Neuronal stem cell (in vitro differentiated cells): Measurements from ENCODE around the gene HEYL.

Source experiments
- DNase-seq: peaks from one replicate; pipeline ENCODE4 v3.0.0-alpha.2; 2013; ENCODE audit warnings: low spot score
- H2AFZ ChIP-seq: one replicate; pipeline ENCODE4 v1.6.1; 2013; ENCODE audit warnings: mild to moderate bottlenecking, low read length, inconsistent platforms
- H2AK5ac ChIP-seq: 2 replicates; pipeline ENCODE4 v1.6.1; 2013; ENCODE audit warnings: low read depth, mild to moderate bottlenecking, inconsistent platforms, low read length, moderate library complexity, mixed read lengths
- H2BK120ac ChIP-seq: 2 replicates; pipeline ENCODE4 v1.6.1; 2013; ENCODE audit warnings: low read depth, mild to moderate bottlenecking, inconsistent platforms, low read length, moderate library complexity, mixed read lengths
- H2BK12ac ChIP-seq: one replicate; pipeline ENCODE4 v1.6.1; 2013; ENCODE audit warnings: low read length, inconsistent platforms
- H2BK15ac ChIP-seq: 2 replicates; pipeline ENCODE4 v1.6.1; 2013; ENCODE audit warnings: mild to moderate bottlenecking, low read length, inconsistent platforms, mixed read lengths
- H2BK5ac ChIP-seq: one replicate; pipeline ENCODE4 v1.6.1; 2013; ENCODE audit warnings: inconsistent platforms, mild to moderate bottlenecking, low read length, moderate library complexity
- H3K14ac ChIP-seq: one replicate; pipeline ENCODE4 v1.6.1; 2013; ENCODE audit warnings: low read length, inconsistent platforms
- H3K18ac ChIP-seq: 2 replicates; pipeline ENCODE4 v1.6.1; 2013; ENCODE audit warnings: low read length, inconsistent platforms
- H3K23ac ChIP-seq: 2 replicates; pipeline ENCODE4 v1.6.1; 2013; ENCODE audit warnings: low read depth, mild to moderate bottlenecking, mixed read lengths, low read length, inconsistent platforms; ENCODE audit not compliant: poor library complexity
- H3K27ac ChIP-seq: replicated peaks from 3 replicates; pipeline ENCODE4 v1.5.1; 2013; ENCODE audit warnings: low read length, inconsistent platforms
- H3K27me3 ChIP-seq, 3 experiments: 2 replicates each; pipeline ENCODE4 v1.6.1; 2013; ENCODE audit warnings: low read length in 3 of 3, mild to moderate bottlenecking in 2 of 3, inconsistent platforms in 1 of 3, low read depth in 1 of 3, mixed read lengths in 1 of 3, moderate library complexity in 1 of 3; ENCODE audit not compliant: control insufficient read depth in 3 of 3, insufficient read depth in 3 of 3
- H3K36me3 ChIP-seq, 2 donors: replicated peaks in 1 of 2; 2 replicates each; pipeline ENCODE4 v1.6.1; 2013; ENCODE audit warnings: low read length in 2 of 2; ENCODE audit not compliant: control insufficient read depth in 2 of 2, insufficient read depth in 2 of 2
- H3K4ac ChIP-seq: 2 replicates; pipeline ENCODE4 v1.6.1; 2013; ENCODE audit warnings: inconsistent platforms, mild to moderate bottlenecking, low read length, moderate library complexity
- H3K4me1 ChIP-seq, 2 donors: 1 replicate in 1 of 2; 2 replicates in 1 of 2; pipeline ENCODE4 v1.6.1; 2013; ENCODE audit warnings: low read length in 2 of 2, low read depth in 1 of 2; ENCODE audit not compliant: control insufficient read depth in 2 of 2, insufficient read depth in 1 of 2
- H3K4me2 ChIP-seq: one replicate; pipeline ENCODE4 v1.6.1; 2013; ENCODE audit warnings: mild to moderate bottlenecking, low read length, inconsistent platforms; ENCODE audit not compliant: insufficient read depth, poor library complexity, severe bottlenecking
- H3K4me3 ChIP-seq, 2 donors: 2 replicates each; pipeline ENCODE4 v1.5.1; 2013; ENCODE audit warnings: low read length in 2 of 2, mild to moderate bottlenecking in 2 of 2, inconsistent platforms in 1 of 2, moderate library complexity in 1 of 2
- H3K79me1 ChIP-seq: one replicate; pipeline ENCODE4 v1.6.1; 2013; ENCODE audit warnings: low read depth, mild to moderate bottlenecking, inconsistent platforms, low read length, moderate library complexity
- H3K9ac ChIP-seq: one replicate; pipeline ENCODE4 v1.6.1; 2013; ENCODE audit warnings: mild to moderate bottlenecking, low read depth, low read length, inconsistent platforms; ENCODE audit not compliant: poor library complexity
- H3K9me3 ChIP-seq, 2 donors: replicated peaks in 1 of 2; 2 replicates each; pipeline versions ENCODE3 to v1.6.1; 2013; ENCODE audit warnings: low read length in 2 of 2, mild to moderate bottlenecking in 2 of 2, inconsistent platforms in 1 of 2, low read depth in 1 of 2, mixed read lengths in 1 of 2, moderate library complexity in 1 of 2; ENCODE audit not compliant: control insufficient read depth in 2 of 2, insufficient read depth in 1 of 2
- H4K8ac ChIP-seq: one replicate; pipeline ENCODE4 v1.6.1; 2013; ENCODE audit warnings: low read depth, mild to moderate bottlenecking, inconsistent platforms, low read length, moderate library complexity
- H4K91ac ChIP-seq: one replicate; pipeline ENCODE4 v1.6.1; 2013; ENCODE audit warnings: low read length, low read depth, mild to moderate bottlenecking, inconsistent platforms; ENCODE audit not compliant: poor library complexity
- WGBS, 2 donors: extraction: QIAGEN DNeasy Blood & Tissue Kit; methylation state at CpG; one replicate each; pipeline ENCODE4 v1.1.7; 2013; ENCODE audit warnings: missing lambda C conversion rate in 2 of 2, mixed read lengths in 1 of 2; ENCODE audit not compliant: insufficient read length in 2 of 2, insufficient replicate concordance in 1 of 2; ENCODE audit errors: extremely low coverage in 2 of 2; 5-methylcytosine and 5-hydroxymethylcytosine counted together

HEYL gene

DNA sequence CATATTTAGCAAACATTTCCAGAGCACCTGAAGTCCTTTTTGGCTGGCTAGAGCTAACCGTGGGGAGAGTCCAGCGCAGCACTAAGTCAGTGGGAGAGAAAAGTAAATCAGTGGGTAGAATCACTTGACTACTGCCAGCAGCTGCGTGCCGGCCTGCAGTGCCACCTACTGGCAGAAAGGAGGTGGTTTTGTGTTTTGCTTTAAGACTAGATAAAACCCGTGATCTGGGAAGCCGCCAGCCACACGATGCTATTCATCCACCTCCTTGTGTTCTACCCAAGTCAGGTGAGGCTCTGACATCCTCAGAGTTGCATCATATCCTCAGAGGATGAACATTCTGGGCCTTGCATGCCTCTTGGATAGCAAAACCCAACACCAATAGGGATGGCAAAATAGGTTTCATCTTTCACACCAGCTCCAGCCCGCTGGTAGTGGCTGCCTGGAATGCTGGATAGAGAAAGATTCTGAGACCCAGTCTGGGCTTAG, 14.1 kb upstream of the HEYL start:
- WGBS, 2 donors: no CpG with 5 or more reads among the region's 8 CpGs
- no peak overlapping the region for H2BK12ac ChIP-seq

DNA sequence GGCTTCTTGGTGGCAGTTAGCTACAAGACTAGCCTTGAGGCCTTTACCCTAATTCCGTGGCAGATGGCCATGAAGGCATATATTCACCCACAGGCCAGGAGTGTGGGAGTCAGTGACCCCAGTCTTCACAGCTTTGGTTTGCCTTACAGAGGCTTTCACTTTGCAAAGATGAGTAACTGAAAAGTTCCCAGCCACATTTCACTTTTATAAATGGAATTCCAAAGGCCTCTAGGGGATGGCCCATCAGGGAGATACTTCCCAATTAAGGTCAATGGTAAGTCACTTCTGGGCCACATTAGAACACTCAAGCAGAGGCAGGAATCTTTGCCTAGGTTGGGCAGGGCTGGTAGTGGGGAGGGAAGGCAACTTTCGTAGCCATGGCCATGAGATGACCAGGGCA, 13.1 kb upstream of the HEYL start:
- no peak overlapping the region for H2BK15ac ChIP-seq
- no peak overlapping the region for H2AFZ ChIP-seq
- H3K36me3 ChIP-seq: no peaks in the 10 kb centered on the region
- no peak overlapping the region for H2BK120ac ChIP-seq
- H3K9me3 ChIP-seq: no peaks in the 10 kb centered on the region
- no peak overlapping the region for H3K18ac ChIP-seq
- H2BK5ac ChIP-seq: no peak overlapping the region
- H2AK5ac ChIP-seq: peak overlapping the region; percentile 20
- no peak overlapping the region for H3K14ac ChIP-seq
- H3K27me3 ChIP-seq: peaks cover 0 to 40% (median 0%) of the 10 kb centered on the region in 3 experiments
- no peak overlapping the region for H4K91ac ChIP-seq
- DNase-seq: no peak
- H3K4me3 ChIP-seq: no peak overlapping the region
- peak overlapping the region; percentile 52 for H4K8ac ChIP-seq
- WGBS, 2 donors: no CpG with 5 or more reads among the region's 2 CpGs
- no peak overlapping the region for H3K27ac ChIP-seq
- H3K9ac ChIP-seq: no peak overlapping the region
- H3K23ac ChIP-seq: no peak overlapping the region
- no peaks in the 10 kb centered on the region for H3K79me1 ChIP-seq
- H3K4ac ChIP-seq: no peak overlapping the region
- H3K4me2 ChIP-seq: no peak overlapping the region
- no peak overlapping the region for H2BK12ac ChIP-seq
- H3K4me1 ChIP-seq: no peaks in the 10 kb centered on the region

More for the DNA sequence above, 14.1 kb upstream of the HEYL start:
- Histone ChIP-seq H4K8ac (no peak overlapping the region), H3K79me1 (no peaks in the 10 kb centered on the region), H4K91ac (no peak overlapping the region), H3K27me3 (peaks cover 0 to 32% (median 0%) of the 10 kb centered on the region in 3 experiments), H3K9me3 (no peaks in the 10 kb centered on the region), H2AFZ (peak overlapping the region; percentile 63), H3K4me1 (peaks cover 2 to 5% of the 10 kb centered on the region in 2 donors), H3K36me3 (no peaks in the 10 kb centered on the region), H2AK5ac (no peak overlapping the region), H3K4me2 (no peak overlapping the region), H2BK5ac (no peak overlapping the region), H2BK15ac (no peak overlapping the region), H3K18ac (no peak overlapping the region), H3K4ac (no peak overlapping the region), H3K27ac (no peak overlapping the region), H3K9ac (no peak overlapping the region), H2BK120ac (no peak overlapping the region), H3K4me3 (no peak overlapping the region), H3K14ac (no peak overlapping the region), H3K23ac (no peak overlapping the region)
- DNase-seq: peak; percentile 70

DNA sequence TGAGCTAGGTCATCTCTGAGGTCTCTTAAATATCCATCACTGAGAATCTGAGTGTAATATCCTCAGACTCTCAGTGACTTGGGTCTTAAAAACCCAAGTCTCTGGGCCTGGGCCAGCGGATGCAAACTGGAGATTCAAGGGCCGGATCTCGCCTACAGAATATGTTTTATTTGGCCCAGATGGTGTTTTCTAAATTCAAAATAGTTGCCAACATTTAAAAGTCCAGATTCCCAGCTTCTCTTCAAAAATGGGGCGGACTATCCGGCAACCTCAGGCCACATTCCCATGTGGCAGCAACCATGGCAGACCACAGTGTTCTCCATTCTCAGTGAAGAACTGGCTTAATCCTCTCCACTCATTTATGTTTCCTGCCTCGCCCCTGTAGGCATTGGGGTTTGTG, 12.7 kb upstream of the HEYL start:
- Histone ChIP-seq H2AK5ac (no peak overlapping the region), H3K23ac (no peak overlapping the region), H2BK120ac (no peak overlapping the region), H3K4ac (no peak overlapping the region), H3K36me3 (no peaks in the 10 kb centered on the region), H3K4me2 (no peak overlapping the region), H3K18ac (no peak overlapping the region), H3K27me3 (peaks cover 0 to 39% (median 0%) of the 10 kb centered on the region in 3 experiments), H4K8ac (peak overlapping the region; percentile 52), H2BK5ac (no peak overlapping the region), H3K4me1 (peaks cover 0 to 4% of the 10 kb centered on the region in 2 donors), H3K14ac (no peak overlapping the region), H3K9ac (no peak overlapping the region), H2BK12ac (no peak overlapping the region), H3K9me3 (no peaks in the 10 kb centered on the region), H4K91ac (no peak overlapping the region), H3K27ac (no peak overlapping the region), H2BK15ac (no peak overlapping the region), H3K79me1 (no peaks in the 10 kb centered on the region), H3K4me3 (no peak overlapping the region), H2AFZ (no peak overlapping the region)
- WGBS, 2 donors: no CpG with 5 or more reads among the region's 6 CpGs
- DNase-seq: no peak

GRCh38 chr1:39650431-39650830, 11.0 kb upstream of the HEYL start:
- no peaks in the 10 kb centered on the region for H3K79me1 ChIP-seq
- no peak overlapping the region for H2BK120ac ChIP-seq
- no peak overlapping the region for H3K4ac ChIP-seq
- no peak overlapping the region for H3K9ac ChIP-seq
- H3K4me3 ChIP-seq: no peak overlapping the region
- no peaks in the 10 kb centered on the region for H3K9me3 ChIP-seq
- peaks cover 0 to 33% (median 0%) of the 10 kb centered on the region in 3 experiments for H3K27me3 ChIP-seq
- no peak overlapping the region for H4K91ac ChIP-seq
- H2BK15ac ChIP-seq: no peak overlapping the region
- H3K23ac ChIP-seq: no peak overlapping the region
- H3K27ac ChIP-seq: no peak overlapping the region
- no peak overlapping the region for H3K14ac ChIP-seq
- no peak overlapping the region for H2BK5ac ChIP-seq
- no peak overlapping the region for H2AK5ac ChIP-seq
- H4K8ac ChIP-seq: no peak overlapping the region
- peaks cover 0 to 15% of the 10 kb centered on the region in 2 donors for H3K4me1 ChIP-seq
- no CpG with 5 or more reads among the region's 1 CpG for whole genome bisulfite sequencing, 2 donors
- no peak overlapping the region for H2BK12ac ChIP-seq
- no peak overlapping the region for H3K4me2 ChIP-seq
- no peak overlapping the region for H2AFZ ChIP-seq
- DNase-seq: no peak
- no peak overlapping the region for H3K18ac ChIP-seq
- H3K36me3 ChIP-seq: no peaks in the 10 kb centered on the region
